Mesenteric fat pad (tissue), 1 donor: ENCODE measurements around the gene CCDC71L. TPM values are rescaled to one million over a fixed set of nuclear protein-coding genes. Genes with fewer than 3 reads are reported as not detected.

Source experiments
- DNase-seq: peaks from one replicate; pipeline ENCODE4 v3.0.0-alpha.2; 2020; ENCODE audit warnings: low spot score
- total RNA-seq: library from RNA; stranded (reverse); fragmentation: NEBNext Ultra II Directional; extraction: Animal tissue kit (Norgen Biotek cat#: 25700); gene quantifications from one replicate; pipeline ENCODE4 v1.2.1, GENCODE V29; 2021
- donor health status: DM: yes; HTN: yes; CAD: no.

CCDC71L gene
- total RNA-seq, 1 donor from 2014 or later = 122 TPM

DNA sequence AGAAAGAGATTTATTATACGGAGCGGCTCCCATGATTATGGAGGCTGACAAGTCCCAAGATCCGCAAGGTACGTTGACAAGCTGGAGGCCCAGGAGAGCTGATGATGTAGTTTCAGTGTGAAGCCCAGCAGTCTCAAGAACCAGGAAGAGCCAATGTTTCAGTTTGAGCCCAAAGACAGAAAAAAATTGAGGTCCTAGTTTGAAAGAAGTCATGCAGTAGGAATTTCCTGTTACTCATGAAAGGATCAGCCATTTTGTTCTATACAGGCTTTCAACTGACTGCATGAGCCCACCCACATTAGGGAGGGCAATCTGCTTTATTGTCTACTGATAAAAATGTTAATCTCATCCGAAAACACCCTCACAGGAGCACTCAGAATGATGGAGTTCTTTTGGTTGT lies 51.5 kb downstream of the CCDC71L start:
- DNase-seq = no peak

DNA sequence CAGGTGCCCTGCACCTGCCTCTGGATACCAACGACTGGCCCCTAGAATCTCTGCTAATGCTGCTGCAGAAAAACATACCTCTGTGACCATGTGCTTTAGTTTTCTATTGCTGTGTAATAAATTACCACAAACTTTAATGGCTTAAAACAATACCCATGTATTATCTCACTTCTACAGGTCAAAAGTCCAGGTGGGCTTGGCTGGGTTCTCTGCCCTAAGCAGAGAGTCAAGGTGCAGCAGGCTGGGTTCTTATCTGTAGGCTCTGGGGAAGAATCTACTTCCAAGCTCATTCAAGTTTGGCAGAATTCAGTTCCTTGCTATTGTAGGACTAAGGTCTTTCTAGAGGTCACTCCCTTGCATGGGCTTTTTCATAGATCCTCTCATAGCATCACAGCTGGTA lies 52.3 kb downstream of the CCDC71L start:
- no peak for DNase-seq

Other genes starting within 250 kb of the CCDC71L start
- 7.9 TPM for gene PIK3CG, start 204.1 kb upstream of the CCDC71L start, total RNA-seq